ENCODE results near the gene IL6R.

GRCh38 chr1:154503898-154504297, 98.8 kb downstream of the IL6R start:
- TF ChIP-seq CTCF (IDR thresholded peaks at IDR 0.05) (no peak), POLR2AphosphoS5 (IDR thresholded peaks at IDR 0.05) (no peak), POLR2A (IDR thresholded peaks at IDR 0.05) (no peak)

All from suprapubic skin (tissue), 4 donors.